H1 (cell line): ENCODE results near the gene CARD11. TPM values are rescaled to one million over a fixed set of nuclear protein-coding genes. Genes with fewer than 3 reads are reported as not detected.

Experiments used
- GABPA ChIP-seq: IDR thresholded peaks from 2 replicates; pipeline ENCODE4 v1.6.1; 2011; ENCODE audit warnings: mild to moderate bottlenecking, low read length, moderate library complexity, borderline replicate concordance; ENCODE audit not compliant: insufficient read depth
- GTF2F1 ChIP-seq: IDR thresholded peaks from 2 replicates; pipeline ENCODE4 v1.6.1; 2012; ENCODE audit warnings: low read depth, low read length, improper control_type of control experiment, borderline replicate concordance
- KDM4A ChIP-seq: IDR thresholded peaks from one replicate; pipeline ENCODE4 v1.7.1; 2012; ENCODE audit warnings: low read depth, mild to moderate bottlenecking, moderate library complexity, low read length, inconsistent platforms; ENCODE audit not compliant: severe bottlenecking
- PHF8 ChIP-seq: fragments of 200-600 bp; sonication (generic); conservative IDR thresholded peaks from 2 replicates; pipeline ENCODE4 v1.7.1; 2012; ENCODE audit warnings: low read depth, mild to moderate bottlenecking, inconsistent platforms, low read length, moderate library complexity
- POLR2AphosphoS5 ChIP-seq: IDR thresholded peaks from 2 replicates; pipeline ENCODE4 v1.6.1; 2011; ENCODE audit warnings: low read depth, low read length
- SRF ChIP-seq: IDR thresholded peaks from 2 replicates; pipeline ENCODE4 v1.6.1; 2011; ENCODE audit warnings: mild to moderate bottlenecking, low read depth, low read length, moderate library complexity
- polyA plus RNA-seq, 7 experiments: library from polyadenylated mRNA; depleted of rRNA in 3 of 7; stranded (reverse) in 5 of 7; unstranded in 2 of 7; fragments of >200 nt in 5 of 7; fragments of 200-250 nt in 2 of 7; gene quantifications; 1 replicate in 5 of 7; 2 replicates in 1 of 7; 4 replicates in 1 of 7; pipeline versions ENCODE4 v1.2.1 to v1.2.3, GENCODE V29; 2011 to 2013; ENCODE audit warnings: missing spikeins in 2 of 7, mixed read lengths in 2 of 7
- total RNA-seq: library from RNA; stranded (reverse); fragmentation: NEBNext Ultra II Directional; extraction: Animal tissue kit (Norgen Biotek cat#: 25700); gene quantifications from 2 replicates; pipeline ENCODE4 v1.2.1, GENCODE V29; 2021

Gene CARD11
- total and polyA plus RNA-seq, 2 of the 8 experiments (the other 6 are each of a cell fraction or from before 2014, with no cell fraction given) = 12.6 to 29.8 TPM

GRCh38 chr7:2982401-2982800 is 61.3 kb downstream of the CARD11 start (continued):
- TF ChIP-seq POLR2AphosphoS5 (no peak), SRF (no peak), GABPA (no peak), PHF8 (no peak), GTF2F1 (no peak), KDM4A (no peak)
